ENCODE results near the gene GPR107.

Gene GPR107

DNA sequence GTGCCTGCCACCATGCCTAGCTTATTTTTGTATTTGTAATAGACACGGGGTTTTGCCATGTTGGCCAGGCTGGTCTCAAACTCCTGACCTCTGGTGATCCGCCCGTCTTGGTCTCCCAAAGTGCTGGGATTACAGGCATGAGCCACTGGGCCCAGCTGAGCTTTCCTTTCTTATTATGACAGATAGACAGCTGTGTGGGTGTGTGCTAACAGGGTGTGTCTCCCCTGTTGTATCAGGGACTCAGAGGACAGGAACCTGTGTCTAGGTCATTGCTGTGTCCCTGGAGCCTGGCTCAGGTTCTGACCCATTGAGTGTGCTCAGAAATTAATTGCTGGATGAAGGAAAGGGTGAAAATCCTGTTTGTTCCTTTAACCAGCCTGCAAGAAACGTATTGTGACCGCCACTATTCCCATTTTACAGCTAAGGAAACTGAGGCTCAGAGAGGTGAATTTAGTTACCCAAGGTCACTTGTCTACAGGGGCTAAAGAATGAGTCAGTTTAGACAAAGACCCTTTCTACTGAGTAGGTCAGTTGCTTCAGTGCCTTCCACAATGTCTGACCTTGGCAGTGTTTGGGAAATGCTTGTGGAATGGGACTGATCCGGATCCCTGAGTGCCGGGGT lies 135.3 kb downstream of the GPR107 start:
- TF ChIP-seq, protein P1, sequence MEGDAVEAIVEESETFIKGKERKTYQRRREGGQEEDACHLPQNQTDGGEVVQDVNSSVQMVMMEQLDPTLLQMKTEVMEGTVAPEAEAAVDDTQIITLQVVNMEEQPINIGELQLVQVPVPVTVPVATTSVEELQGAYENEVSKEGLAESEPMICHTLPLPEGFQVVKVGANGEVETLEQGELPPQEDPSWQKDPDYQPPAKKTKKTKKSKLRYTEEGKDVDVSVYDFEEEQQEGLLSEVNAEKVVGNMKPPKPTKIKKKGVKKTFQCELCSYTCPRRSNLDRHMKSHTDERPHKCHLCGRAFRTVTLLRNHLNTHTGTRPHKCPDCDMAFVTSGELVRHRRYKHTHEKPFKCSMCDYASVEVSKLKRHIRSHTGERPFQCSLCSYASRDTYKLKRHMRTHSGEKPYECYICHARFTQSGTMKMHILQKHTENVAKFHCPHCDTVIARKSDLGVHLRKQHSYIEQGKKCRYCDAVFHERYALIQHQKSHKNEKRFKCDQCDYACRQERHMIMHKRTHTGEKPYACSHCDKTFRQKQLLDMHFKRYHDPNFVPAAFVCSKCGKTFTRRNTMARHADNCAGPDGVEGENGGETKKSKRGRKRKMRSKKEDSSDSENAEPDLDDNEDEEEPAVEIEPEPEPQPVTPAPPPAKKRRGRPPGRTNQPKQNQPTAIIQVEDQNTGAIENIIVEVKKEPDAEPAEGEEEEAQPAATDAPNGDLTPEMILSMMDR (IDR thresholded peaks at IDR 0.05), result no peak

Measured in LNCAP (cell line).